ENCODE measurements around the gene PPP1R3G.

DNA sequence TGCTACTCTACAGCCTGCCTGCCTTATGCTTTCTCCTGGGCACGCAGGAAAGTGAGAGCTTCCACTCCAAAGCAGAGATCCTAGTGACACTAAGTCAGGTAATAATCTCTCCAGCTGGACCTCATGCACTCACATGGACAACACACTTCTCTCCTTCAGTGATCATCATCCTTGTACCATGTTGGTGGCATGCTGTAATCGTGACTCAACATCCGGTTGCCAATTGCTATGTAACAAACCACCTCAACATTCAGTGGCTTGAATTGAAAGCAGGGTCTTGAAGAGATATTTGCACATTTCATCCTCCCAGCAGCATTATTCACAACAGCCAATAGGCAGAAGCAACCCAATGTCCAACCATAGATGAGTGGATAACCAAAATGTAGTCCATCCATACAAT lies 40.3 kb upstream of the PPP1R3G start:
- TF ChIP-seq ZBTB7A (IDR thresholded peaks at IDR 0.05; ENCODE audit: low read depth): no peak
- TF ChIP-seq, protein P1, sequence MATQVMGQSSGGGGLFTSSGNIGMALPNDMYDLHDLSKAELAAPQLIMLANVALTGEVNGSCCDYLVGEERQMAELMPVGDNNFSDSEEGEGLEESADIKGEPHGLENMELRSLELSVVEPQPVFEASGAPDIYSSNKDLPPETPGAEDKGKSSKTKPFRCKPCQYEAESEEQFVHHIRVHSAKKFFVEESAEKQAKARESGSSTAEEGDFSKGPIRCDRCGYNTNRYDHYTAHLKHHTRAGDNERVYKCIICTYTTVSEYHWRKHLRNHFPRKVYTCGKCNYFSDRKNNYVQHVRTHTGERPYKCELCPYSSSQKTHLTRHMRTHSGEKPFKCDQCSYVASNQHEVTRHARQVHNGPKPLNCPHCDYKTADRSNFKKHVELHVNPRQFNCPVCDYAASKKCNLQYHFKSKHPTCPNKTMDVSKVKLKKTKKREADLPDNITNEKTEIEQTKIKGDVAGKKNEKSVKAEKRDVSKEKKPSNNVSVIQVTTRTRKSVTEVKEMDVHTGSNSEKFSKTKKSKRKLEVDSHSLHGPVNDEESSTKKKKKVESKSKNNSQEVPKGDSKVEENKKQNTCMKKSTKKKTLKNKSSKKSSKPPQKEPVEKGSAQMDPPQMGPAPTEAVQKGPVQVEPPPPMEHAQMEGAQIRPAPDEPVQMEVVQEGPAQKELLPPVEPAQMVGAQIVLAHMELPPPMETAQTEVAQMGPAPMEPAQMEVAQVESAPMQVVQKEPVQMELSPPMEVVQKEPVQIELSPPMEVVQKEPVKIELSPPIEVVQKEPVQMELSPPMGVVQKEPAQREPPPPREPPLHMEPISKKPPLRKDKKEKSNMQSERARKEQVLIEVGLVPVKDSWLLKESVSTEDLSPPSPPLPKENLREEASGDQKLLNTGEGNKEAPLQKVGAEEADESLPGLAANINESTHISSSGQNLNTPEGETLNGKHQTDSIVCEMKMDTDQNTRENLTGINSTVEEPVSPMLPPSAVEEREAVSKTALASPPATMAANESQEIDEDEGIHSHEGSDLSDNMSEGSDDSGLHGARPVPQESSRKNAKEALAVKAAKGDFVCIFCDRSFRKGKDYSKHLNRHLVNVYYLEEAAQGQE (IDR thresholded peaks at IDR 0.05; ENCODE audit: low read depth): no peak
- no peak for TF ChIP-seq EP300 (IDR thresholded peaks at IDR 0.05; ENCODE audit: borderline replicate concordance)
- TF ChIP-seq TAF1 (IDR thresholded peaks at IDR 0.05; ENCODE audit: low read depth): no peak
